A673 (cell line): Measurements from ENCODE around the gene NEXMIF. TPM values are rescaled to one million over a fixed set of nuclear protein-coding genes. Genes with fewer than 3 reads are reported as not detected.
"Not testable (repeated sequence)": the region's sequence is repeated elsewhere in the genome, so short reads cannot be mapped to it uniquely, and the experiment has no call there.

Experiments
- BruUV-seq: library from RNA; stranded (reverse); fragments of 400-500 nt; replicated peaks from 2 replicates; lab custom pipeline; 2021; lab: Mats Ljungman, UMichigan
- CTCF ChIA-PET: fragments of 300-600 bp; sonication (Branson Sonifier 250); formaldehyde crosslinking; loops from one replicate; lab custom pipeline; 2022; ENCODE audit warnings: antibody characterized with exemption; lab: Charles Lee
- POLR2A ChIA-PET: fragments of 300-600 bp; sonication (Branson Sonifier 250); formaldehyde crosslinking; loops from one replicate; lab custom pipeline; 2022; ENCODE audit warnings: antibody characterized with exemption; ENCODE audit not compliant: low non-redundant PET; lab: Charles Lee
- DNase-seq: peaks from one replicate; pipeline ENCODE4 v3.0.0-alpha.2; 2015; ENCODE audit warnings: low spot score
- H3K27ac ChIP-seq: fragments of 200-600 bp; sonication (generic); 2 replicates; pipeline ENCODE4 v1.5.1; 2016; ENCODE audit warnings: mixed run types, low read depth, mild to moderate bottlenecking, mixed read lengths, antibody characterized with exemption, low read length; ENCODE audit not compliant: poor library complexity, severe bottlenecking
- H3K27me3 ChIP-seq: fragments of 200-600 bp; sonication (generic); replicated peaks from 2 replicates; pipeline ENCODE4 v1.6.1; 2017; ENCODE audit warnings: mixed run types, low read depth, mild to moderate bottlenecking, mixed read lengths, antibody characterized with exemption, low read length; ENCODE audit not compliant: insufficient read depth, poor library complexity
- H3K36me3 ChIP-seq: fragments of 200-600 bp; sonication (generic); 2 replicates; pipeline ENCODE4 v1.6.1; 2016; ENCODE audit warnings: mixed run types, mild to moderate bottlenecking, mixed read lengths, antibody characterized with exemption, low read length; ENCODE audit not compliant: insufficient read depth, poor library complexity, severe bottlenecking
- H3K4me1 ChIP-seq: fragments of 200-600 bp; sonication (generic); 2 replicates; pipeline ENCODE4 v1.6.1; 2017; ENCODE audit warnings: mixed run types, mild to moderate bottlenecking, mixed read lengths, antibody characterized with exemption, low read length; ENCODE audit not compliant: insufficient read depth, poor library complexity, severe bottlenecking
- H3K4me3 ChIP-seq: fragments of 200-600 bp; sonication (generic); 2 replicates; pipeline ENCODE4 v1.5.1; 2016; ENCODE audit warnings: low read depth, mixed run types, mild to moderate bottlenecking, mixed read lengths, low read length; ENCODE audit not compliant: poor library complexity, severe bottlenecking
- H3K9me3 ChIP-seq: fragments of 200-600 bp; sonication (generic); 2 replicates; pipeline ENCODE4 v1.6.1; 2016; ENCODE audit warnings: mixed run types, low read depth, mild to moderate bottlenecking, mixed read lengths, antibody characterized with exemption, low read length; ENCODE audit not compliant: poor library complexity, severe bottlenecking
- EZH2 ChIP-seq: fragments of 200-600 bp; sonication (generic); IDR thresholded peaks from 2 replicates; pipeline ENCODE4 v1.6.1; 2017; ENCODE audit warnings: borderline replicate concordance, low read depth, mild to moderate bottlenecking, mixed read lengths, antibody characterized with exemption, low read length; ENCODE audit not compliant: poor library complexity, severe bottlenecking
- intact Hi-C: fragments of 100-400 bp; cut with micrococcal nuclease; formaldehyde crosslinking; loops from one replicate; pipeline ENCODE4 v1.10.0; 2022; ENCODE audit not compliant: unreplicated experiment
- total RNA-seq: library from RNA; stranded (reverse); gene quantifications from 2 replicates; pipeline ENCODE4 v1.2.3, GENCODE V29; 2021
- TF ChIP-seq, protein P1 (sequence below): fragments of 300-800, 200-600 bp; sonication (generic); conservative IDR thresholded peaks from 2 replicates; pipeline ENCODE4 v1.5.1; 2017; ENCODE audit warnings: low read depth, mild to moderate bottlenecking, antibody characterized with exemption, low read length, moderate library complexity, mixed read lengths

The NEXMIF gene
- total RNA-seq, 1 experiment from 2014 or later: 0.28 TPM

DNA sequence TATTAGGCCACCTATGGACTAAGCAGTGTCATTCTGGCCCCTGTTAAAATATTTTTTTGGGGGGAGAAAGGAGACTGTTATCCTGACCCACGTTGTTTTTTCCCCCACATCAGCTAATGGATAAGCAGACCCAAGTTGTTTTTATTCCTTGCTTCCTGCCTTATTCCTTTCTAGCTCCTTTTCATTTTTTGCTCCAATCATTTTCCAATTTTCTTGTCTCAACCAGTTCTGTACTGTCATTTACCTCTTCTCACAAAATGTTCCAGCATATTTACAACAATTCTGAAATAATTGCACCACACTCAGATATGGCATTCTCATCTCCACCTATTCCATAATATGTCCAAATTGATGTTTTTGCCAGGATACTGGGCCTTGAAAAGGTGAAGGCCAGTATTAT is 150.3 kb downstream of the NEXMIF start:
- DNase-seq: no peak
- POLR2A ChIA-PET: no interaction called here
- intact Hi-C loops: no loop called here
- TF ChIP-seq EZH2: no peak
- TF ChIP-seq, protein P1, sequence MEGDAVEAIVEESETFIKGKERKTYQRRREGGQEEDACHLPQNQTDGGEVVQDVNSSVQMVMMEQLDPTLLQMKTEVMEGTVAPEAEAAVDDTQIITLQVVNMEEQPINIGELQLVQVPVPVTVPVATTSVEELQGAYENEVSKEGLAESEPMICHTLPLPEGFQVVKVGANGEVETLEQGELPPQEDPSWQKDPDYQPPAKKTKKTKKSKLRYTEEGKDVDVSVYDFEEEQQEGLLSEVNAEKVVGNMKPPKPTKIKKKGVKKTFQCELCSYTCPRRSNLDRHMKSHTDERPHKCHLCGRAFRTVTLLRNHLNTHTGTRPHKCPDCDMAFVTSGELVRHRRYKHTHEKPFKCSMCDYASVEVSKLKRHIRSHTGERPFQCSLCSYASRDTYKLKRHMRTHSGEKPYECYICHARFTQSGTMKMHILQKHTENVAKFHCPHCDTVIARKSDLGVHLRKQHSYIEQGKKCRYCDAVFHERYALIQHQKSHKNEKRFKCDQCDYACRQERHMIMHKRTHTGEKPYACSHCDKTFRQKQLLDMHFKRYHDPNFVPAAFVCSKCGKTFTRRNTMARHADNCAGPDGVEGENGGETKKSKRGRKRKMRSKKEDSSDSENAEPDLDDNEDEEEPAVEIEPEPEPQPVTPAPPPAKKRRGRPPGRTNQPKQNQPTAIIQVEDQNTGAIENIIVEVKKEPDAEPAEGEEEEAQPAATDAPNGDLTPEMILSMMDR: no peak
- no TSS peak for BruUV-seq
- Histone ChIP-seq H3K36me3 (no peaks in the 10 kb centered on the region), H3K4me1 (no peaks in the 10 kb centered on the region), H3K27me3 (no peaks in the 10 kb centered on the region), H3K27ac (no peak overlapping the region), H3K9me3 (no peaks in the 10 kb centered on the region), H3K4me3 (no peak overlapping the region)
- CTCF ChIA-PET: no interaction called here

DNA sequence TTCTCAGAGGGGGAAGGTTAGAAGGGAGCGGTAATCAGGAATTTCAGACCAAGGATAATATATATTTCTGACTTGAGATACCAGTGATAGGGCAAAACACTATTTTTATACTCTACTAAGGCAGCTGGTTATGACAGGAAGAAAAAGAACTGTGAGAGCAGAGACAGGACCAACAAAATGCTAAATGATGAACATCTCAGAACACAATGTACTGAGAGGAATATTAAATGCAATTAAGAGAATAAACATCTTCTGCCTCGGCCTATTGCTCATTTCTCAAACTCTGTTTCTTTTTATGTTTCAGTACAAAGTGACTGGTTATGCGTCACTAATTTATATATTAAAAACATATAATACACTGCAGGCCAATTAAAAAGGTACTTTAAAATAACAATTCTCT is 188.8 kb downstream of the NEXMIF start:
- H3K9me3 ChIP-seq: no peaks in the 10 kb centered on the region
- H3K4me3 ChIP-seq: no peak overlapping the region
- no peak for TF ChIP-seq EZH2
- TF ChIP-seq, protein P1: no peak
- CTCF ChIA-PET: no interaction called here
- no TSS peak for BruUV-seq
- DNase-seq: no peak
- no peak overlapping the region for H3K27ac ChIP-seq
- intact Hi-C loops: no loop called here
- H3K4me1 ChIP-seq: no peaks in the 10 kb centered on the region
- no peaks in the 10 kb centered on the region for H3K36me3 ChIP-seq
- POLR2A ChIA-PET: no interaction called here
- no peaks in the 10 kb centered on the region for H3K27me3 ChIP-seq

- Histone ChIP-seq H3K27me3 (no peaks in the 10 kb centered on the region), H3K36me3 (no peaks in the 10 kb centered on the region), H3K9me3 (no peaks in the 10 kb centered on the region), H3K27ac (no peak overlapping the region), H3K4me1 (no peaks in the 10 kb centered on the region), H3K4me3 (no peak overlapping the region)
- DNase-seq: no peak
- POLR2A ChIA-PET: no interaction called here
- CTCF ChIA-PET: no interaction called here
- no TSS peak for BruUV-seq
- no peak for TF ChIP-seq EZH2
- TF ChIP-seq, protein P1: no peak
- intact Hi-C loops: no loop called here
These were observed 220.0 kb downstream of the NEXMIF start for GRCh38 chrX:74705269-74705668.

- H3K27ac ChIP-seq, BruUV-seq, H3K36me3 ChIP-seq, H3K4me1 ChIP-seq, DNase-seq, H3K27me3 ChIP-seq, H3K4me3 ChIP-seq, H3K9me3 ChIP-seq, POLR2A ChIA-PET, intact Hi-C loops, CTCF ChIA-PET: not testable (repeated sequence)
These were observed 223.9 kb downstream of the NEXMIF start for GRCh38 chrX:74701343-74701742.
